GM21723 (cell line): Measurements from ENCODE around the gene ABCA8.
"Not testable (repeated sequence)": the region's sequence is repeated elsewhere in the genome, so short reads cannot be mapped to it uniquely, and the experiment has no call there.

Experiments used
- ATAC-seq: cut with Tn5 transposase; IDR thresholded peaks from one replicate; pipeline ENCODE4 v1.9.1; 2021; ENCODE audit warnings: mild to moderate bottlenecking, moderate library complexity; ENCODE audit not compliant: unreplicated experiment

Gene ABCA8, protein sequence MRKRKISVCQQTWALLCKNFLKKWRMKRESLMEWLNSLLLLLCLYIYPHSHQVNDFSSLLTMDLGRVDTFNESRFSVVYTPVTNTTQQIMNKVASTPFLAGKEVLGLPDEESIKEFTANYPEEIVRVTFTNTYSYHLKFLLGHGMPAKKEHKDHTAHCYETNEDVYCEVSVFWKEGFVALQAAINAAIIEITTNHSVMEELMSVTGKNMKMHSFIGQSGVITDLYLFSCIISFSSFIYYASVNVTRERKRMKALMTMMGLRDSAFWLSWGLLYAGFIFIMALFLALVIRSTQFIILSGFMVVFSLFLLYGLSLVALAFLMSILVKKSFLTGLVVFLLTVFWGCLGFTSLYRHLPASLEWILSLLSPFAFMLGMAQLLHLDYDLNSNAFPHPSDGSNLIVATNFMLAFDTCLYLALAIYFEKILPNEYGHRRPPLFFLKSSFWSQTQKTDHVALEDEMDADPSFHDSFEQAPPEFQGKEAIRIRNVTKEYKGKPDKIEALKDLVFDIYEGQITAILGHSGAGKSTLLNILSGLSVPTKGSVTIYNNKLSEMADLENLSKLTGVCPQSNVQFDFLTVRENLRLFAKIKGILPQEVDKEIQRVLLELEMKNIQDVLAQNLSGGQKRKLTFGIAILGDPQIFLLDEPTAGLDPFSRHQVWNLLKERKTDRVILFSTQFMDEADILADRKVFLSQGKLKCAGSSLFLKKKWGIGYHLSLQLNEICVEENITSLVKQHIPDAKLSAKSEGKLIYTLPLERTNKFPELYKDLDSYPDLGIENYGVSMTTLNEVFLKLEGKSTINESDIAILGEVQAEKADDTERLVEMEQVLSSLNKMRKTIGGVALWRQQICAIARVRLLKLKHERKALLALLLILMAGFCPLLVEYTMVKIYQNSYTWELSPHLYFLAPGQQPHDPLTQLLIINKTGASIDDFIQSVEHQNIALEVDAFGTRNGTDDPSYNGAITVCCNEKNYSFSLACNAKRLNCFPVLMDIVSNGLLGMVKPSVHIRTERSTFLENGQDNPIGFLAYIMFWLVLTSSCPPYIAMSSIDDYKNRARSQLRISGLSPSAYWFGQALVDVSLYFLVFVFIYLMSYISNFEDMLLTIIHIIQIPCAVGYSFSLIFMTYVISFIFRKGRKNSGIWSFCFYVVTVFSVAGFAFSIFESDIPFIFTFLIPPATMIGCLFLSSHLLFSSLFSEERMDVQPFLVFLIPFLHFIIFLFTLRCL (N-terminal part only)

DNA sequence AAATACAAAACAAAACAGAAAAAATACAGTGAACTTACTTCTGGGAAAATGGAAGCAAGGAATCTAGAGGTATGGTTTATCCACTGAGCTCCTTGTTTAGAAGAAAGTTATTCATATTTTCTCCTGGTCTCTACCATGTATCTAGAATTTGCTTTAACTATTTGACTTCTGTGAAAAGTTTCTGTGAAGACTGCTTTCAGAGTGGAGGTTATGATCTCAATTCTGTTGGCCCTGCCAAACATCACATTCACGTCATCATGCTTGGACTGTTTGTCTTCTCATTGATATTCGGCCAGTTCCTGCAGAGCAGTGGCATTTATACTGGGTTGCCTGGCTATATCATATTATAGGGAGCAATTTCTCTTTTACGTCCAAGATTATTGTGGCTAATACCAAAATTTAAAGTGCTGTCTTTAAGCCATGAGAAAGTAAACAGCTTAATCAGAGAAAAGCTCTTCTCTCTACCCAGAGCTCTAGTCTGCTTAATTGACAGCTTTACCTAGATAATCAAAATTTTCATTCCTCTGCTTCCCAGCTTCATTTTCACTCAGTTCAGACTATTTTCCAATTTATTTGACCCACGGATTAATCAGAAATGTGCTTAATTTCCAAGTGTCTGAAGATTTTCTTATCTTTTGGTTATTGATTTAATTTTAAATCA, at the start of gene ABCA8:
ABCA8 (minus strand) TSS at position 212 of the 661 bp plus-strand sequence. CDS start 13,358 bp downstream, outside the sequence.
- no peak for ATAC-seq

DNA sequence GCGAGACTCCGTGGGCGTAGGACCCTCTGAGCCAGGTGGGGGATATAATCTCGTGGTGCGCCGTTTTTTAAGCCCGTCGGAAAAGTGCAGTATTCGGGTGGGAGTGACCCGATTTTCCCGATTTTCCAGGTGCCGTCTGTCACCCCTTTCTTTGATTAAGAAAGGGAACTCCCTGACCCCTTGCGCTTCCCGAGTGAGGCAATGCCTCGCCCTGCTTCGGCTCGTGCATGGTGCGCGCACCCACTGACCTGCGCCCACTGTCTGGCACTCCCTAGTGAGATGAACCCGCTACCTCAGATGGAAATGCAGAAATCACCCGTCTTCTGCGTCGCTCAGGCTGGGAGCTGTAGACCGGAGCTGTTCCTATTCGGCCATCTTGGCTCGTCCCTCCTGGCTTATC, 49.6 kb upstream of the ABCA8 start:
- not testable (repeated sequence) for ATAC-seq

DNA sequence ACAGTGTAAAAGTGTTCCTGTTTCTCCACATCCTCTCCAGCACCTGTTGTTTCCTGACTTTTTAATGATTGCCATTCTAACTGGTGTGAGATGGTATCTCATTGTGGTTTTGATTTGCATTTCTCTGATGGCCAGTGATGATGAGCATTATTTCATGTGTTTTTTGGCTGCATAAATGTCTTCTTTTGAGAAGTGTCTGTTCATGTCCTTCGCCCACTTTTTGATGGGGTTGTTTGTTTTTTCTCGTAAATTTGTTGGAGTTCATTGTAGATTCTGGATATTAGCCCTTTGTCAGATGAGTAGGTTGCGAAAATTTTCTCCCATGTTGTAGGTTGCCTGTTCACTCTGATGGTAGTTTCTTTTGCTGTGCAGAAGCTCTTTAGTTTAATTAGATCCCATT, 44.6 kb upstream of the ABCA8 start:
- ATAC-seq: not testable (repeated sequence)

DNA sequence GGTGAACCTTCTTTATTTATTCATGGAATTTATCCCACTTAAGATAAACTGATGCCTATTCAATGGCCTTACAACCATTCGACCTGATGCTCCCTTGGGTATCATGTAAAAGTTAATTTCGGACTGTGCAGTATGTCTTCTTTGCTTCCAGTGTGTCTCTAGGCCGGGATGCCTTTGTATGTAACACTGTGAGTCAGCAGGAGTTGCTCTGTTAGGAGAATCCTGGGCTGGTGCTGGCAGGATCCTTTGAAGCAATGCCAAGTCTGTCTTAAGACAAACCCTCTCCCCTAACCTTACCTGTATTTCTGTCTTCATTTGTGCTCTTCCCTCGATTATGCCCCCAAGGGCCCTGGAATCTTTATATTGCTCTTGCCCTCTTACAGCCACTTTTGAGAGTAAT, 37.9 kb upstream of the ABCA8 start:
- ATAC-seq: no peak

DNA sequence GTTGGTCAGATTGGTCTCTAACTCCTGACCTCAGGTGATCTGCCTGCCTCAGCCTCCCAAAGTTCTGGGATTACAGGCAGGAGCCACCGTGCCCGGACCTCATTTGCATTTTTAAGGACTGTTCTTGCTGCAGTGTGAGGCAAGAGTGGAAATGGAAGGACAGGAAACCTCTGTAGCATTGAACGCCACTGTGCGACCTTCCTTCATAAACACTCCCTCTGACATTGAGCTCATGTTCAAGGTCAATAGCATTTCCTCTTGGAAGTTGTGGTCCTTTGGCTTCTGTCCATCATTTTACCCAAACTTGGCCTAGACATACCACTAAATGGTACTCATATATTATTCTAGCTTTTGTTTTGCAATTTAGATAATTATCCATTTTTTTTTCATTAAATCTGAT, 32.8 kb upstream of the ABCA8 start:
- no peak for ATAC-seq

DNA sequence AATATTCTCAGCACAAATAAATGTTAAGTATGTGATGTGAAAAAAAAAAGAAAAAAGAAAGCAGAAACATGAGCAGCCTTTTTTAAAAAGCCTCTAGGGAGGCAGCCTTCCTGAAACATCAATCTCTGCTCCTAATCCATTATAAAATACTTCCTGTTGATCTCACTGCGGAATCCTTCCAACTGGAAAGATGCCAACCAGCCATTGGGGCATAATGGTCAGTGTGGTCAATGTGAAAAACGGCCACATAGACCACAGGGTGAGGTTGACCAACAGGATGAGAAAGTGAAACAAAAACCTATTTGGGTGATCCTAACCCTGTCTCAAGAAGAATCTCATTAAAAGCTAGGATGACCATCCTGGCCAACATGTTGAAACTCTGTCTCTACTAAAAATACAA, 26.1 kb upstream of the ABCA8 start:
- ATAC-seq: no peak

DNA sequence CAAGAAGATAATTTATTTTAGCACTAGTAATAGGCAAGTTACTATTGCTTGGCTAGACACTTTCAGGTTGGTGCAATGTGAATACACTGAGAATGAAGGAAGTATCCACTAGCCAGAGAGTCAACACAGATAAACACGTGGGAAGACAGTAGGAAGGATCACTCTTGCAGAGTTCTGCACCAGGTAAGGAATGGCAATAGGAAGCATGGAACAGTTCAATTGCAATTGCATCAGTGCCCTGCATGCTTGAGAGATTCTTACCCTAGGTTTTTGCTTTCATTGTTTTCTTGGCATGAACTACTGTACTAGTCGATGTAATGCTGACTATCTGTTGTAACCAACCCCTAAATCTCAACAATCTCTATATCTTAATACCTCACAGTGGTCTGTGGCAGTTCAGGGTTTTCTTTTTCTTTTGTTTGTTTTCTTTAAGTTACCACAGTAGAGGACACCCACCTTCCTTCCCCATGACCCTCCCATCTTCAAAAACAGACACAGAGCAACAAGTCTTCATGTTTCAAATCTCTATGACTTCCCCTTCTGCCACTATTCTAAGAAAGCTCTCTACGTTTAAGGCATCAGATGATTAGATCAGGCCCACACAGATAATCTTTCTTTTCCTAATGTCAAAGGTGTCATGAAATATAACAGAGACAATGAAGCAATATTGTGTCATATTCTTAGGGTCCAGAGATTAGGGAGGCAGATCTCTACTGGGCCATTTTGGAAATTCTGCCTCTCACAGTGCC, 18.1 kb upstream of the ABCA8 start:
- ATAC-seq: no peak

DNA sequence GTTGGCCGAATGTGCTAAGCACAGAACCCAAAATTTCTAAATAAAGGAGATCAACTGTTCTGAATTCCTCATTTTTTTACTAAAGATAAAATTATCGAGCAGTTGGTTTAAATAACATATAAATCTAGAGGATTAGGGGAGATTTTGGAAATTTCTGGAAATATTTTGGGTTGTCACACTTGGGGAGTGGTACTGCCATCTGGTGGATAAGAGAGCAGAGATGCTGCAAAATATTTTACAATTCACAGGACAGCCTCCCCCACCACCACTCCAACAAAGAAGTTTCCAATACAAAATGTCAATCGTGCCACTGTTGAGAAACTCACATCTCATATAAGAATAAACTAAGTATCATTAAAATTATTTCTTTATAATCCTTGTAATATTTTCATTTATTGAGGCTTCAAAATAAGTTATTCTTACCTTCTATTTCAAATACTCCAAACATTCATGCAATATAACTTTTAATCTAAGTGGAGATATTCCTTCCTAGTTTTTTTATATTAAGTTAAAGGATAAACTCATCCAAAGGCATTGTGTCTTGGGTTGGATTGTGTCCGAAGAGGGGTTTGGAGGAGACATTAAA, 17.0 kb upstream of the ABCA8 start:
- ATAC-seq: no peak

- ATAC-seq: no peak
Observed at GRCh38 chr17:68969101-68969500, 13.9 kb upstream of the ABCA8 start.

DNA sequence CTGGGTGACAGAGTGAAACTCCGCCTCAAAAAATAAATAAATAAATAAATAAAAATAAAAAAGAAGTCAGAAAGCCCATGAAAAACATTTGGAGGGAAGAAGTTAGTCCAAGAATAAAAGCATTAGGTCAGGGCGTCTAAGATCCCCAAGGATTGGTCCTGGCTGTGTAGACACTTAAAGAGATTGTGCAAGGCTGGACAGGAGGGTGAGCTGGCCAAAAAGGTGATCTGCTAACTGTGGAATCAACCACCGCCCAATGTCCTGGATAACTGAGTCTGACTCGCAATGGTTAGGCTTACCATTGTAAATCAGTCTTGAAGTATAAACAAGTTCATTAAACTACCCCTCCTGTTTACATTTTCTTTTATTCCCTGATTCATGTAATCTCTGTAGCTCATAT, 8.8 kb upstream of the ABCA8 start:
- ATAC-seq: no peak

DNA sequence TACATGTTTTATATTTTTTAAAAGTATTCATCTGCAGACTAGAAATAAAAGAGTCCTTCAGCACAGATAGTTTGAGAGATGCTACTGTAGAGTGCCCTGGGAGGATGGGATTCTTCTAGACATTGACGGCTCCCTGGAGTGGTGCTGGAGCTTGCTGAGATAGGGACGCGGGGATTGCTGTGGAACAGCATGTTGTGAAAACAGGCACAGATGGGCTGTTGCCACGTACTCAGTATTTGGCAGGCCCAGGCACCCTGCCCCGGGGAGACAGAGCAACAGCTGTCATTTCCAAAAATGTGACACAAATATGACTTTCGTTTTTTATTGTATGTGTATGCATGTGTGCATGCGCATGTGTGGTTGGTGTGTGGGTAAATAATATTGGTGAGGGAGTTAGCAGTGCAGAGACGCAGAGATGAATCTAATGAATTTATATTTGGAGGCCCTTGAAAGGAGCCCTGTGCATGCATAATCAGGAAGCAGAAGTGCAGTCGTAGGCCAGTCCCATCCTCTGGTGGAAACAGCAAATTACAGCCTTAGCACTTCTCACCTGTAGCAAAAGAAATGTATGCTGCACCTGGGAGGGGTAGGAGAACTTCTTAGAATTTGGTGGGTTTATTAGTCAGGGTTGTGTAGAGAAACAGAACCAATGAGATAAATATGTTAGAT, 6.2 kb upstream of the ABCA8 start:
- no peak for ATAC-seq

DNA sequence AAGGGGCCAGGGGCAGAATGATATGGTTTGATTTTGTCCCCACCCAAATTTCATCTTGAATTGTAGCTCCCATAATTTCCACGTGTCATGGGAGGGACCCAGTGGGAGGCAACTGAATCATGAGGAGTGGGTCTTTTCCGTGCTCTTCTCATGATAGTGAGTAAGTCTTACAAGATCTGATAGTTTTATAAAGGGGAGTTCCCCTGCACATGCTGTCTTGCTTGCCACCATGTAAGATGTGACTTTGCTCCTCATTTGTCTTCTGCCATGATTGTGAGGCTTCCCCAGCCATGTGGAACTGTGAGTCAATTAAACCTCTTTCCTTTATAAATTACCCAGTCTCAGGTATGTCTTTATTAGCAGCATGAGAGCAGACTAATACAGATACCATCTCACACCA, 3.9 kb upstream of the ABCA8 start:
- not testable (repeated sequence) for ATAC-seq

GRCh38 chr17:68957944-68958343, 2.8 kb upstream of the ABCA8 start:
- no peak for ATAC-seq

DNA sequence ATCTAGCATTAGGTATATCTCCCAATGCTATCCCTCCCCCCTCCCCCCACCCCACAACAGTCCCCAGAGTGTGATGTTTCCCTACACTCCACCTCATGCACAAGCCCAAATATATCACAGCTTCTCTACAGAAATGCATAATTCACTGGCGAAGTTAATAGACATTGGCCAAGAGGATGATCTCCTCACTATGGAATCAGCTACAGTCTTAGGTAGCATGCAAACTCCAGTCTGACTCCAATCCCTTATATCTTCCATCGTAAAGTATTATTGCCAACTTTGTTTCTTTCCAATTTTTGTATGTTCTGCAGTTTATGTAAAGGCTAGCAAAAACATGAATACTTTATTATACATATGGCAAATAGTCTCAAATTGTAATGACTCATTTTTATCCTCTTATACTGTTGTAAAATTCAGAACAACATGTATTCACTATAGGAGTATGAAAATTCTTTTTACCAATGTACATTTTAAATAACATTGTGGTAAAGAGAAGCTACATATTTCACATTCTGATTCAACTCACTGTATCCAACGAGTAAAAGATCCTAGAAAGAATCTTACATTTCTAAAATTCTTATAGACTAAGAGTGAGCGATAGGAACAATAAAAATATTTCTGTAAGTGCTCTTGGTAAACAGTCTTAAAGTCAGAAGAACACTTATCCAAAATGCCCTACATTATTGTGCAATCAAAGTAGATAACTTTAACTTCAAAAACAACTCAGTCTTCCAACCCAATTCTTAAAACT, 871 bp downstream of the ABCA8 start:
- ATAC-seq: no peak

DNA sequence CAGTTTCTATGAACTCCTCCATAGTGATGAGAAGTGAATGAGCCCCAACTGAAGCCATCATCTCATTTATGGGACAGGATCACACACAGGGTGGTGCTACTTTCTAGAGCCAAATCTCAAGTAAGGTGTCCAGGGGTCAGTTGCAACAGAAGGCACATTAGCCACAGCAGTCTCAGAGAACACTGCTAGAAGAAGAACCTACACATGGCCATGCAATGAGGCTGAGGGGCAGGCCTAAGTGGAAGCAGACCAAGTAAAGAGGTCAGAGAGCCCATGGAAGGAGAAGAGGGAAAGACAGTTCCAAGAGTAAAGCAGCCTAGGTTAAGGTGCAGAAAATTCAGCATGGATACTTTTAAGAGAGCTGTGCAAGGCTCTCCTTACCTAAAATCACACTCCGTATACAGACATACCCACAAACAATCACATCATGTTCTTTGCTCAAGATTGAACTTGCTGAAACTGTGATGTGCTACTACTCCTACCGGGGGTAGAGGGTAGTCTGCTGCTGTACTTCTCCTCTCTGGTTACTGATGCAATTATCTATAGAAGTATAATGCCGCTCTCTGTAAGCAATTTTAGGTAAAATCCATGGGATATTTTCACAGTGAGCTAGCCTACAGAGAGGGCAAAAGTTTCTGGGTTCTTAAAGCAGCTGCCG, 1.7 kb downstream of the ABCA8 start:
- no peak for ATAC-seq

- no peak for ATAC-seq
Observed at GRCh38 chr17:68950725-68951124, 4.5 kb downstream of the ABCA8 start.

GRCh38 chr17:68947868-68948267, 7.3 kb downstream of the ABCA8 start:
- ATAC-seq: not testable (repeated sequence)
